Natural killer cell (primary cell): ENCODE results near the gene CATSPERZ. TPM values are rescaled to one million over a fixed set of nuclear protein-coding genes. Genes with fewer than 3 reads are reported as not detected.

Experiments
- ATAC-seq, 3 donors: fragments of 150-1000 bp in 2 of 3; fragments of 200-7000 bp in 1 of 3; cut with Tn5 transposase; 1 replicate in 1 of 3; 2 replicates in 2 of 3; pipeline ENCODE4 v1.10.0; 2021; ENCODE audit warnings: mild to moderate bottlenecking in 2 of 3, moderate library complexity in 2 of 3
- DNase-seq, 2 donors: peaks; one replicate each; pipeline versions ENCODE4 v3.0.0 to v3.0.0-alpha.2; 2013 to 2021; ENCODE audit warnings: mixed read lengths in 1 of 2
- H3K27ac ChIP-seq: one replicate; pipeline ENCODE4 v1.5.1; 2013; ENCODE audit warnings: mild to moderate bottlenecking, low read length
- H3K27me3 ChIP-seq: one replicate; pipeline ENCODE4 v1.6.1; 2013; ENCODE audit warnings: low read length; ENCODE audit not compliant: control insufficient read depth, insufficient read depth
- H3K36me3 ChIP-seq: one replicate; pipeline ENCODE4 v1.6.1; 2013; ENCODE audit warnings: low read length; ENCODE audit not compliant: control insufficient read depth, insufficient read depth
- H3K4me1 ChIP-seq: one replicate; pipeline ENCODE4 v1.6.1; 2013; ENCODE audit warnings: low read length; ENCODE audit not compliant: control insufficient read depth, insufficient read depth
- H3K4me3 ChIP-seq: one replicate; pipeline ENCODE4 v1.5.1; 2013; ENCODE audit warnings: low read length
- H3K9me3 ChIP-seq: one replicate; pipeline ENCODE4 v1.6.1; 2013; ENCODE audit warnings: low read length; ENCODE audit not compliant: control insufficient read depth, insufficient read depth
- H3K27ac Mint-ChIP-seq, 2 donors: one replicate each; pipeline ENCODE4 v1.8.0; 2022; ENCODE audit warnings: mild to moderate bottlenecking in 2 of 2, mixed read lengths in 2 of 2, moderate library complexity in 1 of 2
- H3K27me3 Mint-ChIP-seq, 2 donors: one replicate each; pipeline ENCODE4 v1.8.0; 2022; ENCODE audit warnings: low read depth in 2 of 2, mixed read lengths in 2 of 2
- H3K36me3 Mint-ChIP-seq: one replicate; pipeline ENCODE4 v1.8.0; 2022; ENCODE audit warnings: mixed read lengths
- H3K4me1 Mint-ChIP-seq, 2 donors: one replicate each; pipeline ENCODE4 v1.8.0; 2022; ENCODE audit warnings: mixed read lengths in 2 of 2
- H3K4me3 Mint-ChIP-seq: one replicate; pipeline ENCODE4 v1.8.0; 2022; ENCODE audit warnings: mild to moderate bottlenecking, moderate library complexity, mixed read lengths
- H3K9me3 Mint-ChIP-seq, 2 donors: one replicate each; pipeline ENCODE4 v1.8.0; 2022; ENCODE audit warnings: mixed read lengths in 2 of 2
- CTCF ChIP-seq: fragments of 200-600 bp; IDR thresholded peaks from one replicate; pipeline ENCODE4 v1.8.0; 2022; ENCODE audit warnings: antibody characterized with exemption
- WGBS: methylation state at CpG from one replicate; pipeline ENCODE4 v1.1.7; 2013; ENCODE audit warnings: missing lambda C conversion rate; ENCODE audit not compliant: insufficient coverage; 5-methylcytosine and 5-hydroxymethylcytosine counted together
- intact Hi-C: fragments of 100-400 bp; cut with micrococcal nuclease; formaldehyde crosslinking; loops from one replicate; pipeline ENCODE4 v1.14.2; 2022
- total RNA-seq, 4 donors: library from RNA; stranded (reverse); fragments of 120-200 nt in 1 of 4; gene quantifications; one replicate each; pipeline versions ENCODE4 v1.2.3 to v1.2.4, GENCODE V29; 2013 to 2022

Gene CATSPERZ
- total RNA-seq, 3 donors from 2014 or later (not counting 1 experiment from before 2014, with no cell fraction given): 0.80 to 0.90 TPM; not detected in 1

GRCh38 chr11:64284048-64284961 lies 15.9 kb upstream of the CATSPERZ start, which contains the start of gene BAD:
Gene BAD, minus strand, starts transcription at chr11:64284665. Its CDS starts 297 bp downstream, at chr11:64284368.
- whole genome bisulfite sequencing: 4% methylated on average over 43 of the region's 44 CpGs
- ATAC-seq: peak; percentile 76 to 90 (median 78)
- intact Hi-C loops: loop anchor here (1.0 kb wide), 1 partner anchor 77 kb away; no protein-coding TSS in a partner anchor
- no peaks in the 10 kb centered on the region for H3K9me3 ChIP-seq
- DNase-seq: peak; percentile 84 to 94
- peak within 1 kb of the TSS; percentile 87 for H3K4me3 ChIP-seq
- Mint-ChIP-seq H3K36me3 (no peaks in the 10 kb centered on the region), H3K4me1 (peaks cover 12 to 16% of the 10 kb centered on the region in 2 donors), H3K27ac (peak within 1 kb of the TSS; percentile 94 to 96), H3K27me3 (no peaks in the 10 kb centered on the region), H3K9me3 (no peaks in the 10 kb centered on the region), H3K4me3 (peak within 1 kb of the TSS; percentile 93)
- no peak for TF ChIP-seq CTCF
- H3K27me3 ChIP-seq: no peaks in the 10 kb centered on the region
- peaks cover 22% of the 10 kb centered on the region for H3K4me1 ChIP-seq
- H3K36me3 ChIP-seq: no peaks in the 10 kb centered on the region
- peak within 1 kb of the TSS; percentile 99 for H3K27ac ChIP-seq

GRCh38 chr11:64284962-64285884 lies 14.9 kb upstream of the CATSPERZ start, which contains the start of gene GPR137:
Gene GPR137, plus strand, starts transcription at chr11:64285848. Its CDS starts 677 bp downstream, at chr11:64286525.
- H3K27me3 ChIP-seq: peaks cover 2% of the 10 kb centered on the region
- Mint-ChIP-seq H3K9me3 (no peaks in the 10 kb centered on the region), H3K27ac (peak within 1 kb of the TSS; percentile 94 to 96), H3K4me3 (peak within 1 kb of the TSS; percentile 93), H3K36me3 (no peaks in the 10 kb centered on the region), H3K4me1 (peaks cover 12 to 16% of the 10 kb centered on the region in 2 donors), H3K27me3 (peaks cover 0 to under 1% of the 10 kb centered on the region in 2 donors)
- WGBS: under 1% methylated on average over 102 of the region's 102 CpGs
- peaks cover 22% of the 10 kb centered on the region for H3K4me1 ChIP-seq
- no peaks in the 10 kb centered on the region for H3K36me3 ChIP-seq
- TF ChIP-seq CTCF: no peak
- peak within 1 kb of the TSS; percentile 87 for H3K4me3 ChIP-seq
- ATAC-seq: peak; percentile 71 to 86 (median 76)
- intact Hi-C loops: loop anchor here (1.0 kb wide), 4 partner anchors 15 to 78 kb away; partner anchors contain the start of gene FKBP2
- H3K9me3 ChIP-seq: no peaks in the 10 kb centered on the region
- DNase-seq: peak; percentile 95 to 97
- peak within 1 kb of the TSS; percentile 99 for H3K27ac ChIP-seq

GRCh38 chr11:64285885-64286800 lies 14.0 kb upstream of the CATSPERZ start:
- Histone ChIP-seq H3K4me1 (peaks cover 25% of the 10 kb centered on the region), H3K36me3 (no peaks in the 10 kb centered on the region), H3K9me3 (no peaks in the 10 kb centered on the region), H3K27ac (peak overlapping the region; percentile 77), H3K4me3 (peak overlapping the region; percentile 41), H3K27me3 (peaks cover 10% of the 10 kb centered on the region)
- intact Hi-C loops: loop anchor here (1.0 kb wide), 3 partner anchors 16 to 45 kb away; partner anchors contain the start of gene FKBP2
- Mint-ChIP-seq H3K27me3 (peaks cover 7 to 9% of the 10 kb centered on the region in 2 donors), H3K4me3 (peak overlapping the region; percentile 83), H3K4me1 (peaks cover 17 to 23% of the 10 kb centered on the region in 2 donors), H3K9me3 (no peaks in the 10 kb centered on the region), H3K36me3 (no peaks in the 10 kb centered on the region), H3K27ac (peak overlapping the region; percentile 85 to 96)
- TF ChIP-seq CTCF: no peak
- 42% methylated on average over 31 of the region's 40 CpGs for WGBS
- no peak for ATAC-seq
- DNase-seq: peak in 1 of 2 donors; percentile 57
